ENCODE results near the gene USP15. TPM values are rescaled to one million over a fixed set of nuclear protein-coding genes. Genes with fewer than 3 reads are reported as not detected.

The USP15 gene
- total RNA-seq, 1 experiment from 2014 or later: 35.3 TPM

DNA sequence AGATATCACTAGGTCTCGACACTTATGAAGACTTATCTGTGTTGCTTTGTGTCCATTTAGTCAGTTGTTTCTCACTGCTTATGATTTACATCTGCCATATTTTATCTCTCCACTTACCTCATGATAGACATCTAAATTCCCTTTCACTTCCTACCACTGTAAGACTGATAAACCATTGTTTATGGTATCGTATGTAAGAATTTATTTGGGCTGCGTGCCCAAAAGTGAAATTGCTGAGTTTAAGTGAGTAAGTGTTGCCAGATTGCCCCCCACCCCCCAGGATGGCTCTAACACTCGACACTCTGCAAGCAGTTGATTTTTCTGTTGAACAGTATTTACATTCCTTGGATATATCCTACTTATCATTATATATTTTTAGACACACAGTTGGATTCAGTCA lies 136.5 kb downstream of the USP15 start:
- Histone ChIP-seq H3K4me1 (ENCODE audit: insufficient read depth, low read length) (no peaks in the 10 kb centered on the region), H4K8ac (replicated peaks; ENCODE audit: insufficient read length, low read depth, low read length) (no peak overlapping the region), H3K14ac (ENCODE audit: insufficient read depth, low read length) (no peak overlapping the region), H3K27me3 (ENCODE audit: insufficient read depth, low read length) (no peaks in the 10 kb centered on the region), H4K20me1 (ENCODE audit: control insufficient read depth, insufficient read depth, insufficient read length) (no peaks in the 10 kb centered on the region), H3K23ac (ENCODE audit: insufficient read length, low read depth, low read length) (no peak overlapping the region), H4K91ac (ENCODE audit: insufficient read length, low read depth, low read length) (no peak overlapping the region), H2AFZ (ENCODE audit: low read length) (no peak overlapping the region), H3K4ac (ENCODE audit: low read depth, low read length) (no peak overlapping the region), H3K4me2 (ENCODE audit: insufficient read depth, insufficient read length, low read length) (no peak overlapping the region), H3K9me3 (ENCODE audit: control insufficient read depth, low read depth, low read length) (no peaks in the 10 kb centered on the region), H2BK5ac (ENCODE audit: insufficient read length, low read length) (no peak overlapping the region), H2BK20ac (ENCODE audit: low read depth, low read length, poor library complexity, severe bottlenecking) (no peak overlapping the region), H3K79me1 (ENCODE audit: insufficient read depth, low read depth, low read length, poor library complexity, severe bottlenecking) (no peaks in the 10 kb centered on the region), H2BK15ac (ENCODE audit: low read depth, low read length) (no peak overlapping the region), H4K5ac (ENCODE audit: insufficient read length, low read depth, low read length) (no peak overlapping the region), H2AK5ac (ENCODE audit: insufficient read length, low read length) (no peak overlapping the region), H3K79me2 (ENCODE audit: insufficient read depth, low read length) (no peaks in the 10 kb centered on the region), H3K23me2 (ENCODE audit: insufficient read length, low read depth, low read length, poor library complexity, severe bottlenecking) (no peaks in the 10 kb centered on the region), H3K18ac (ENCODE audit: insufficient read length, low read depth, low read length) (no peak overlapping the region), H2BK120ac (ENCODE audit: low read depth, low read length, poor library complexity, severe bottlenecking) (no peak overlapping the region), H3K56ac (ENCODE audit: insufficient read length, low read depth, low read length) (no peak overlapping the region), H3K27ac (ENCODE audit: insufficient read length, low read depth, low read length) (no peak overlapping the region), H3K9ac (ENCODE audit: extremely low read depth, insufficient read length, low read length) (no peak overlapping the region), H2BK12ac (ENCODE audit: insufficient read length, low read depth, low read length) (no peak overlapping the region), H3T11ph (ENCODE audit: low read length) (no peak overlapping the region)
- Mint-ChIP-seq H3K36me3 (ENCODE audit: insufficient read depth in 1 of 3, low read depth in 3 of 3) (peaks cover 0 to 11% (median 4%) of the 10 kb centered on the region in 3 experiments; a peak in 5 of 7 replicates), H3K4me1 (no peaks in the 10 kb centered on the region), H3K9me3 (no peaks in the 10 kb centered on the region), H3K27me3 (ENCODE audit: low read depth) (no peaks in the 10 kb centered on the region), H3K4me3 (no peak overlapping the region), H3K27ac (no peak overlapping the region)
- no peak for DNase-seq
- no CpG with 5 or more reads among the region's 4 CpGs for WGBS (ENCODE audit: extremely low coverage, insufficient read length, low lambda C conversion rate)
- TF ChIP-seq, protein P1, sequence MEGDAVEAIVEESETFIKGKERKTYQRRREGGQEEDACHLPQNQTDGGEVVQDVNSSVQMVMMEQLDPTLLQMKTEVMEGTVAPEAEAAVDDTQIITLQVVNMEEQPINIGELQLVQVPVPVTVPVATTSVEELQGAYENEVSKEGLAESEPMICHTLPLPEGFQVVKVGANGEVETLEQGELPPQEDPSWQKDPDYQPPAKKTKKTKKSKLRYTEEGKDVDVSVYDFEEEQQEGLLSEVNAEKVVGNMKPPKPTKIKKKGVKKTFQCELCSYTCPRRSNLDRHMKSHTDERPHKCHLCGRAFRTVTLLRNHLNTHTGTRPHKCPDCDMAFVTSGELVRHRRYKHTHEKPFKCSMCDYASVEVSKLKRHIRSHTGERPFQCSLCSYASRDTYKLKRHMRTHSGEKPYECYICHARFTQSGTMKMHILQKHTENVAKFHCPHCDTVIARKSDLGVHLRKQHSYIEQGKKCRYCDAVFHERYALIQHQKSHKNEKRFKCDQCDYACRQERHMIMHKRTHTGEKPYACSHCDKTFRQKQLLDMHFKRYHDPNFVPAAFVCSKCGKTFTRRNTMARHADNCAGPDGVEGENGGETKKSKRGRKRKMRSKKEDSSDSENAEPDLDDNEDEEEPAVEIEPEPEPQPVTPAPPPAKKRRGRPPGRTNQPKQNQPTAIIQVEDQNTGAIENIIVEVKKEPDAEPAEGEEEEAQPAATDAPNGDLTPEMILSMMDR (conservative IDR thresholded peaks at IDR 0.05): no peak
